H9 (cell line): Measurements from ENCODE around the gene ZNF654. TPM values are rescaled to one million over a fixed set of nuclear protein-coding genes. Genes with fewer than 3 reads are reported as not detected.

Experiments used
- DNase-seq: peaks from one replicate; pipeline ENCODE4 v3.0.0-alpha.2; 2017
- H2AFZ ChIP-seq: one replicate; pipeline ENCODE4 v1.6.1; 2013; ENCODE audit warnings: mild to moderate bottlenecking, low read length, control low read depth, moderate library complexity
- H2AK5ac ChIP-seq: 2 replicates; pipeline ENCODE4 v1.6.1; 2013; ENCODE audit warnings: low read length, control low read depth, mixed read lengths; ENCODE audit not compliant: insufficient read length
- H2BK120ac ChIP-seq: one replicate; pipeline ENCODE4 v1.6.1; 2013; ENCODE audit warnings: low read depth, mild to moderate bottlenecking, low read length, control low read depth, inconsistent platforms; ENCODE audit not compliant: poor library complexity, severe bottlenecking
- H2BK12ac ChIP-seq: 2 replicates; pipeline ENCODE4 v1.6.1; 2013; ENCODE audit warnings: low read length, control low read depth, mixed read lengths, low read depth; ENCODE audit not compliant: insufficient read length
- H2BK15ac ChIP-seq: 2 replicates; pipeline ENCODE4 v1.6.1; 2013; ENCODE audit warnings: low read depth, low read length, control low read depth
- H2BK20ac ChIP-seq: one replicate; pipeline ENCODE4 v1.6.1; 2013; ENCODE audit warnings: low read depth, mild to moderate bottlenecking, low read length, control low read depth, inconsistent platforms; ENCODE audit not compliant: poor library complexity, severe bottlenecking
- H2BK5ac ChIP-seq: 2 replicates; pipeline ENCODE4 v1.6.1; 2013; ENCODE audit warnings: low read length, control low read depth, mixed read lengths; ENCODE audit not compliant: insufficient read length
- H3K14ac ChIP-seq: 2 replicates; pipeline ENCODE4 v1.6.1; 2013; ENCODE audit warnings: low read length, control low read depth; ENCODE audit not compliant: insufficient read depth
- H3K18ac ChIP-seq: 2 replicates; pipeline ENCODE4 v1.6.1; 2013; ENCODE audit warnings: low read depth, mild to moderate bottlenecking, mixed read lengths, low read length, control low read depth; ENCODE audit not compliant: insufficient read length
- H3K23ac ChIP-seq: 2 replicates; pipeline ENCODE4 v1.6.1; 2013; ENCODE audit warnings: low read length, control low read depth, mixed read lengths, low read depth; ENCODE audit not compliant: insufficient read length
- H3K23me2 ChIP-seq: 2 replicates; pipeline ENCODE4 v1.6.1; 2013; ENCODE audit warnings: low read depth, mild to moderate bottlenecking, mixed read lengths, low read length, control low read depth; ENCODE audit not compliant: insufficient read length, poor library complexity, severe bottlenecking
- H3K27ac ChIP-seq: 2 replicates; pipeline ENCODE4 v1.5.1; 2013; ENCODE audit warnings: low read length, control low read depth, mixed read lengths, low read depth; ENCODE audit not compliant: insufficient read length
- H3K27me3 ChIP-seq: 2 replicates; pipeline ENCODE4 v1.6.1; 2013; ENCODE audit warnings: low read length, control low read depth, inconsistent platforms; ENCODE audit not compliant: insufficient read depth
- H3K4ac ChIP-seq: 2 replicates; pipeline ENCODE4 v1.6.1; 2013; ENCODE audit warnings: low read depth, mild to moderate bottlenecking, control low read depth, inconsistent platforms, low read length, moderate library complexity
- H3K4me1 ChIP-seq: 2 replicates; pipeline ENCODE4 v1.6.1; 2013; ENCODE audit warnings: low read length, control low read depth, inconsistent platforms; ENCODE audit not compliant: insufficient read depth
- H3K4me2 ChIP-seq: 2 replicates; pipeline ENCODE4 v1.6.1; 2013; ENCODE audit warnings: low read length, control low read depth, mixed read lengths; ENCODE audit not compliant: insufficient read length, insufficient read depth
- H3K56ac ChIP-seq: 2 replicates; pipeline ENCODE4 v1.6.1; 2013; ENCODE audit warnings: low read depth, mild to moderate bottlenecking, mixed read lengths, low read length, control low read depth; ENCODE audit not compliant: insufficient read length
- H3K79me1 ChIP-seq: 2 replicates; pipeline ENCODE4 v1.6.1; 2013; ENCODE audit warnings: low read depth, mild to moderate bottlenecking, moderate library complexity, low read length, control low read depth, inconsistent platforms; ENCODE audit not compliant: insufficient read depth, poor library complexity, severe bottlenecking
- H3K79me2 ChIP-seq: 2 replicates; pipeline ENCODE4 v1.6.1; 2013; ENCODE audit warnings: low read length, control low read depth, inconsistent platforms; ENCODE audit not compliant: insufficient read depth
- H3K9ac ChIP-seq: 2 replicates; pipeline ENCODE4 v1.6.1; 2013; ENCODE audit warnings: low read length, control low read depth, mixed read lengths; ENCODE audit not compliant: insufficient read length; ENCODE audit errors: extremely low read depth
- H3K9me3 ChIP-seq: one replicate; pipeline ENCODE4 v1.6.1; 2013; ENCODE audit warnings: low read depth, low read length, inconsistent platforms; ENCODE audit not compliant: control insufficient read depth
- H3T11ph ChIP-seq: one replicate; pipeline ENCODE4 v1.6.1; 2013; ENCODE audit warnings: mild to moderate bottlenecking, low read length, control low read depth, inconsistent platforms
- H4K20me1 ChIP-seq: one replicate; pipeline ENCODE4 v1.6.1; 2013; ENCODE audit not compliant: control insufficient read depth, insufficient read length, insufficient read depth
- H4K5ac ChIP-seq: 2 replicates; pipeline ENCODE4 v1.6.1; 2013; ENCODE audit warnings: low read depth, mild to moderate bottlenecking, mixed read lengths, low read length, control low read depth; ENCODE audit not compliant: insufficient read length
- H4K8ac ChIP-seq: replicated peaks from 2 replicates; pipeline ENCODE4 v1.6.1; 2013; ENCODE audit warnings: low read length, control low read depth, mixed read lengths, low read depth; ENCODE audit not compliant: insufficient read length
- H4K91ac ChIP-seq: 2 replicates; pipeline ENCODE4 v1.6.1; 2013; ENCODE audit warnings: low read depth, mild to moderate bottlenecking, moderate library complexity, mixed read lengths, low read length, control low read depth; ENCODE audit not compliant: insufficient read length
- H3K27ac Mint-ChIP-seq, 3 experiments: 2 replicates in 2 of 3; 3 replicates in 1 of 3; pipeline ENCODE4 v1.8.0; 2020 to 2021; ENCODE audit warnings: mixed read lengths in 3 of 3, mild to moderate bottlenecking in 1 of 3, moderate library complexity in 1 of 3
- H3K27me3 Mint-ChIP-seq: 2 replicates; pipeline ENCODE4 v1.8.0; 2021; ENCODE audit warnings: low read depth, mild to moderate bottlenecking, moderate library complexity, mixed read lengths
- H3K36me3 Mint-ChIP-seq, 3 experiments: 2 replicates in 2 of 3; 3 replicates in 1 of 3; pipeline ENCODE4 v1.8.0; 2020 to 2021; ENCODE audit warnings: low read depth in 3 of 3, mixed read lengths in 3 of 3; ENCODE audit not compliant: insufficient read depth in 1 of 3
- H3K4me1 Mint-ChIP-seq, 2 experiments: 2 replicates each; pipeline ENCODE4 v1.8.0; 2020; ENCODE audit warnings: mixed read lengths in 2 of 2
- H3K4me3 Mint-ChIP-seq, 2 experiments: 2 replicates in 1 of 2; 3 replicates in 1 of 2; pipeline ENCODE4 v1.8.0; 2020 to 2021; ENCODE audit warnings: mild to moderate bottlenecking in 2 of 2, mixed read lengths in 2 of 2, moderate library complexity in 1 of 2
- H3K9me3 Mint-ChIP-seq, 2 experiments: 2 replicates in 1 of 2; 3 replicates in 1 of 2; pipeline ENCODE4 v1.8.0; 2020; ENCODE audit warnings: mild to moderate bottlenecking in 2 of 2, mixed read lengths in 2 of 2, moderate library complexity in 1 of 2
- CTCF ChIP-seq: fragments of 200-600 bp; sonication (generic); conservative IDR thresholded peaks from 3 replicates; pipeline ENCODE4 v1.8.0; 2021; ENCODE audit warnings: antibody characterized with exemption, mild to moderate bottlenecking
- WGBS: extraction: QIAGEN DNeasy Blood & Tissue Kit; methylation state at CpG from one replicate; pipeline ENCODE4 v1.1.7; 2013; ENCODE audit warnings: missing lambda C conversion rate, low lambda C conversion rate, mixed read lengths; ENCODE audit not compliant: insufficient read length; ENCODE audit errors: extremely low coverage; 5-methylcytosine and 5-hydroxymethylcytosine counted together
- total RNA-seq: library from RNA; stranded (reverse); gene quantifications from 2 replicates; pipeline ENCODE4 v1.2.1, GENCODE V29; 2021

Gene ZNF654
- total RNA-seq, 1 experiment from 2014 or later: 8.7 TPM

DNA sequence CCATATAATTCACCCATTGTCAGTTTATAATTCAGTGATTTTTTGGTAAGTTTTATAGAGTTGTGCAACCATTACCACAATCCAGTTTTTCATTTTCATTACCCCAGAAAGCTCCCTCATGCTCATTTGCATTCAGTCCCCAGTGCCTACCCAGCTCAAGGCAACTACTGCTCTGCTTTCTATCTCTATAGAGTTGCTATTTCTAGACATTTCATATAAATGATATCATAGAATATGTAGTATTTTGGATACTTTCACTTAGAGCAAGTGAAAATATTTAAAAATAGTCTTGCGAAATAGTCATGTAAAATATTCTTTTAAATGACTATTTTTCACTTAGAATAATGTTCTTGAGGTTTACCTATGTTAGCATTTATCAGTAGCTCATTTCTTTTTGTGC lies 42.1 kb downstream of the ZNF654 start:
- Mint-ChIP-seq H3K36me3 (peaks cover 17 to 36% (median 26%) of the 10 kb centered on the region in 3 experiments), H3K4me1 (no peaks in the 10 kb centered on the region)
- WGBS: no CpG with 5 or more reads among the region's 1 CpG

More for the DNA sequence above, 42.1 kb downstream of the ZNF654 start:
- Mint-ChIP-seq H3K27ac (no peak overlapping the region), H3K9me3 (peaks cover 3 to 9% of the 10 kb centered on the region in 2 experiments; a peak in 4 of 5 replicates), H3K4me3 (no peak overlapping the region), H3K27me3 (no peaks in the 10 kb centered on the region)
- H3K23ac ChIP-seq: no peak overlapping the region
- no peak overlapping the region for H2BK20ac ChIP-seq
- no peak for TF ChIP-seq CTCF
- H3K4me2 ChIP-seq: no peak overlapping the region
- no peak overlapping the region for H2BK5ac ChIP-seq
- no peaks in the 10 kb centered on the region for H3K9me3 ChIP-seq
- no peak overlapping the region for H2BK15ac ChIP-seq
- no peak overlapping the region for H4K91ac ChIP-seq
- no peaks in the 10 kb centered on the region for H3K79me2 ChIP-seq
- H2AFZ ChIP-seq: no peak overlapping the region
- H3K56ac ChIP-seq: no peak overlapping the region
- no peaks in the 10 kb centered on the region for H4K20me1 ChIP-seq
- H2AK5ac ChIP-seq: no peak overlapping the region
- DNase-seq: no peak
- H2BK120ac ChIP-seq: no peak overlapping the region
- H3K23me2 ChIP-seq: no peaks in the 10 kb centered on the region
- H3K14ac ChIP-seq: no peak overlapping the region
- H3K27ac ChIP-seq: no peak overlapping the region
- H3K27me3 ChIP-seq: no peaks in the 10 kb centered on the region
- no peak overlapping the region for H3K4ac ChIP-seq
- H3T11ph ChIP-seq: no peak overlapping the region
- no peak overlapping the region for H3K18ac ChIP-seq
- H3K4me1 ChIP-seq: no peaks in the 10 kb centered on the region
- H3K79me1 ChIP-seq: no peaks in the 10 kb centered on the region
- no peak overlapping the region for H4K5ac ChIP-seq
- no peak overlapping the region for H2BK12ac ChIP-seq
- no peak overlapping the region for H3K9ac ChIP-seq
- no peak overlapping the region for H4K8ac ChIP-seq
